SKM-1 treated with dmso at 0.1 percent for 144 hours (cell line): Measurements from ENCODE around the gene FOCAD.

ENCODE experiments used
- DNase-seq: peaks from one replicate; lab custom pipeline; 2025; ENCODE audit not compliant: unreplicated experiment; lab: John Stamatoyannopoulos, UW

Gene FOCAD

GRCh38 chr9:20681467-20681866 is 2.6 kb upstream of the FOCAD start:
- DNase-seq, result no peak

- peak; percentile 37 for DNase-seq
Observed at GRCh38 chr9:20683351-20684034, 566 bp upstream of the FOCAD start.

DNA sequence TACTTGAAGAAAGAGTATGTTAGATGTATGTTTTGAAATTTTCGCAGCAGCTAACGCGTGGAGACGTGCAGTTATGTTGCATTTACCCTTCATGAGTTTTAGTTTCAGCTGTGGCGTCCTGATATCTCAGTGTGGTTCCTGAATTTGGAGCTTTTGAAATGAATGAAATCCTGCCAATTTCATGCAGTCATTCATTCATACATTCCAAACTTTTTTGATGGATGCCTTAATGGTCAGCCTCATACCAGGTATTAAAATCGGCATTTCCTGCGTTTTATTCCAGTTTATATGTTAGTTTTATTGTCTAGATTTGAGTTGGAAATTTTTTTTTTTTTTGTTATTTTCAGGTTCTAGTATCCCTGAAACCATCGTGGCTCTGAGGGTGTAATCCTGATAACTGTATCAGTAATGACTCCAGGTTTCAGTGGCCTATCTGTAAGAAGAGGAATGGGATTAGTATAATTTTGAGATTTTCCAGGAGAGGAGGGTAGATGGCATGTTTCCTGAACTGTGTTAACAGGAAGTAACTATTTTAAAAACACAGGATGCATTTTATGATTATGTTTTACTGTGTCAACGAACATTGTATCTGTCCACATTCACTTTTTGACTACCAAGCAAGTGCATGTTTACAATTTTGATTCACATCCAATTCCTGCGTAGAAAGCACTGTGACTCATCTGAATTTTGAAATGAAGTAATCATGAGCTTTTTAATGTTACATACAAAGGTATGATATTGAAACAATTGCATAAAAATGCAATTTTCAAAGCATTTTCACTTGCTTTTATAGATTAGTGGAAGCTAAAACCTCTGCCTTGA is 1.0 kb downstream of the FOCAD start:
- DNase-seq, result peak; percentile 9

- DNase-seq, result no peak
Observed at GRCh38 chr9:20685769-20686168, 1.7 kb downstream of the FOCAD start.

GRCh38 chr9:20689833-20690232 is 5.8 kb downstream of the FOCAD start:
- no peak for DNase-seq

DNA sequence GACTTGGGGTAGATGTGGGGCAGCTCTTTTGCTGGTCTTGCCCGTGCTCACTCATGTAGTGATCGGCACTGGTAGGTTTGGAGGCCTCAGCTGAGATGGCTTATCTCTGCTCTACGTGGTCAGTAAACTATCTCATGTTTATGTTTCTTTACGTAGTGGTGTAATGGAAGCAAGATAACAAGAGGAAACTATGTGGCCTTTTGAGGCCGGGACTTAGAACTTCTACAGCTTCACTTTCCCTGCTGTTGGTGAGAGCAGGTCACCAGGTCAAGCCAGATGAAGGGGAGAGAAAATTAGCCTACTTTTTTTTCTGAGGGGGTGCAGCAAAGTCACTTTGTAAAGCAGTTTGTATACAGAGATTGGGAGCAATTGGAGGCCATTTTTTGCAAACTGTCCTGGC is 8.5 kb downstream of the FOCAD start:
- DNase-seq, result no peak

GRCh38 chr9:20693068-20693467 is 9.0 kb downstream of the FOCAD start:
- peak; percentile 73 for DNase-seq

GRCh38 chr9:20694248-20694647 is 10.2 kb downstream of the FOCAD start:
- no peak for DNase-seq

DNA sequence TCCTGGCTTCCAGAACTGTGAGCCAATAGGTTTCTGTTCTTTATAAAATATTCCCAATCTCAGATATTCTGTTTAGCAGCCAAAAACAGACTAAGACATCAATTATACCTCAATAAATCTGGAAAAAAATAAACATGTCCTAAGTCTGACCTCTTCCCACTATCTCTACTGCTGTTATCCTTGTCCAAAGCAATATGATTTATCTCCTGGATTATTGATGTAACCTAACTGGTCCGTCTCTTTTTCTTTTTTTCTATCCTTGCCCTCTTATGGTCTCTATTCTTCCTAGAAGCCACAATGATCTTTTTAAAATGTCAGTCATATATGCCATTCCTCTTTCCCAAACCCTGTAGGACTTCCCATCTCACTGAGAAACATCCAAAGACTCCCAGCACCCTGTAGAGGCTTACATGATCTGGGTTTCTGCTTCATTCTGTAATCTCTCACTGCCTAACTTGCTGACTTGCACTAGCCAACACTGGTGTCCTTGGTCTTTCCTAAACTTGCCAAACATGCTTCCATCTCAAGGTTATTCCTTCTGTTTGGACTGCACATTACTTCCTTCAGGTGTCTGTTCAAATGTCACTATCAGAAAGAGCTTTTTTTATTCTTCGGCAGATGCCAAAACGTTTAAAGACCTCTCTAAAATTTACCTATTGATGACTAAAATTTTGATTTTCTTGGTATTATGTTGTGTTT is 13.1 kb downstream of the FOCAD start:
- no peak for DNase-seq

- no peak for DNase-seq
Observed at GRCh38 chr9:20698782-20699181, 14.7 kb downstream of the FOCAD start.

DNA sequence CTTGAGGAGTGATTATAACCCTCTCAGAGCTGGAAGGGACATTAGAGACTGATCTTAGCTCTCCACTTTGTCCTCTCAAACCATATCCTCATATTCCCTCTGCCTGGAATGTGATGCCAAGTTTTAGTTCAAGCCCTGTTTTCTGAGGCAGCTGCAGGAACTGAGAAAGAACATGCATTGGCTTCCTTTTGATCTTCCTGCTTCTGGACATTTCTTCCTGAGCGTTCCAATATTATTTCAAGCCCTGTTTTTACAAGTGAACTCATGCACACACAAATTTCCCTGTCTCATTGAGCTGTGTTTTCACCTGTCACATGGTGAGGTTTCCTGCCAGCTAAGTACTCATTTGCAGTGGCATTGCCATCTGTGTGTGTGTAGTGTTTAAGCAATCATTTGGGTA is 17.0 kb downstream of the FOCAD start:
- DNase-seq, result no peak

GRCh38 chr9:20702570-20702969 is 18.5 kb downstream of the FOCAD start:
- DNase-seq, result no peak

DNA sequence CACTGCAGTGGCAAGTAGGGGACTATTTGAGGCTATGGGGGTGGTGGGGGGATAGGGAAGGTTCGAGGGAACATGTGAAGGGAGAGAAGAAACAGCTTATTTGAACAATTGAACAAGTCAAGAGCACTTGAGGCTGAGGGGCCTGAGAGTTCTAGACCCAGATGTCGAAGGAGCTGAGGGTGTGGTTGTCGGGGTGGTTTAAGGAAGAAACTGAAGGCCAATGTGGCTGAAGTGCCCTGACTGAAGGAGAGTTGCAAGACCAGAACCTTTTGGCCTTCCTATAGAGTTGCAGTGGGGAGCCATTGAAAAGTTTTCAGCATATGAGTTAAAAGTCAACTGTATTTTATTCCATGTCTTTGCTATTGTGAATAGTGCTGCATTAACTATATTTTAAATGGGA is 19.1 kb downstream of the FOCAD start:
- DNase-seq, result no peak

- DNase-seq, result no peak
Observed at GRCh38 chr9:20707708-20708107, 23.6 kb downstream of the FOCAD start.

- no peak for DNase-seq
Observed at GRCh38 chr9:20713172-20713571, 29.1 kb downstream of the FOCAD start.

DNA sequence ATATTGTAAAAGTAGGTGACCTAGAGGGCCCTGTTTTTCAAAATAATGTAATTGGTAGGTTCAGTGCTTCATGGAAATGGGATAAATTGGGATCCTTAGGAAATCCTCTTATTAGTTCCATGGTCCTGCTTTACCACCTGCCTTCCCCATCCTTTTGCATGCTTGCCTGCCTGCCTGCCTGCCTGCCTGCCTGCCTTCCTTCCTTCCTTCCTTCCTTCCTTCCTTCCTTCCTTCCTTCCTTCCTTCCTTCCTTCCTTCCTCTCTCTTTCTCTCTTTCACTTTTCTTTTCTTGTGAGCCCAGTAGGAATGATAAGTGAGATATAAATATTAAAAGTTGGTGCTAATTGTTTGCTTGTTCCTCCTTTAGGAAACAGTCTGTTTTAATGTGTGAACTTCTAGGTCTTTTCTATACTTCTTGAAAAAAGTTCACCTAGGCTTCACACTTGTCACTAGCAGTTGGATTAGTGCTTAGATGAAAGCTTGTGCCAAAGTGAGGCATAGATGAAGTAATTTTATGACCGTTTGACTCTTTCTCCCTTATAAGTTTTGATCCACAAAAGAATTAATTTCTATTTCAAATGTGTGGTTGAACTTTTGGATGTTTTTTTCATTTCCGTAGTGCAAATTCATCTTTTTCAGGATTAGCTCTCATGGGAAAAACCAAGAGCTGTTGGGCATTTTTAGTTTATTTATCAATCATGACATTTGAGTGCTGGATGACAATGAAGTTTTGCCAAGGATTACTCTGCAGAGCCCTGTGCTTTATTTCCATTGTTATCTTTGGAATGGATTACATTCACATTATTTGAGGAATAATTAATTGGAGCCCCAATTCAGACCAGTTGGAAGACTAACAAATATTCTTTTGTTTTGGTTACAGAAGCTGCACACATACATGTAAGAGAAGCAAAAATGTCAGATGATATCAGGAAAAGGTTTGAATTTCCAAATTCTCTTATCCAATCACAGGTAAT is 30.7 kb downstream of the FOCAD start:
- DNase-seq, result no peak

- peak; percentile 18 for DNase-seq
Observed at GRCh38 chr9:20722221-20722620, 38.2 kb downstream of the FOCAD start.

DNA sequence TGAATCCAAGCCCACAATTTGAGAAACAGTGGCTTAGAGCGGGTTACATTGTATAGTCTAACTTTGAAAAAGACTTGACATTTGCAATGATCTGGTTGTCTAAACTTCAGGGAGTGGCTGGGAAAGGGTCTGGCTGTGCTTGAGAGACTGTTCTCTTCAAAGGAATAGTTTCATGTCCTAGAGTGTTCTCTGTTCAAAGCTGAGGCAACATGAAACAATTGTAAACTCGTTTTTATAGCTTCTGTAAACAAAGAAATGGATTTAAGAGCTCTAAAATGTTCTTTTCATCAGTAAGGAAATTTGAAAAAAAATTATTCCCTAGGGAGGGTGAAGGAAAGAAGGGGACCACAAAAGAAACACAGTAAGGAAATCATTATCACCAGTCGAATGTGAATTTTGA is 41.6 kb downstream of the FOCAD start:
- no peak for DNase-seq

DNA sequence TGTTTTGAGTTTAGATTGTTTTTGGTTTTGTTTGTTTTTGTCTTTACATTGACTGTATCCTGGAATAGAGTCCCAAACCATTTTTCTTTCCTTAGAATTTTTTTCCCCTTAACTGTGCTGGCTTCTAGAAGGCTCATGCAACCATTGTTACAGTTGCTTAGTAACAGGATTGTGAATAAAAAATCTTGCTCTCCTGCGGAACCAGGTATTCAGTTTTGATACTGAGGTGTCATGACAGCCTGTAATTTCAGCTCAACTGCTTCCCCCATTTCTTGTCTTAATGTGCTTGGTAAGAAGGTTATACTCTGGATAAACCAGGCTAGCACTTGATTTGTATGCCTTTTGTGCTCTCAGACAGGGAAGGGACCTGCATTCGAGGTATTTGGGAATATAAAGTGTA is 42.1 kb downstream of the FOCAD start:
- no peak for DNase-seq

DNA sequence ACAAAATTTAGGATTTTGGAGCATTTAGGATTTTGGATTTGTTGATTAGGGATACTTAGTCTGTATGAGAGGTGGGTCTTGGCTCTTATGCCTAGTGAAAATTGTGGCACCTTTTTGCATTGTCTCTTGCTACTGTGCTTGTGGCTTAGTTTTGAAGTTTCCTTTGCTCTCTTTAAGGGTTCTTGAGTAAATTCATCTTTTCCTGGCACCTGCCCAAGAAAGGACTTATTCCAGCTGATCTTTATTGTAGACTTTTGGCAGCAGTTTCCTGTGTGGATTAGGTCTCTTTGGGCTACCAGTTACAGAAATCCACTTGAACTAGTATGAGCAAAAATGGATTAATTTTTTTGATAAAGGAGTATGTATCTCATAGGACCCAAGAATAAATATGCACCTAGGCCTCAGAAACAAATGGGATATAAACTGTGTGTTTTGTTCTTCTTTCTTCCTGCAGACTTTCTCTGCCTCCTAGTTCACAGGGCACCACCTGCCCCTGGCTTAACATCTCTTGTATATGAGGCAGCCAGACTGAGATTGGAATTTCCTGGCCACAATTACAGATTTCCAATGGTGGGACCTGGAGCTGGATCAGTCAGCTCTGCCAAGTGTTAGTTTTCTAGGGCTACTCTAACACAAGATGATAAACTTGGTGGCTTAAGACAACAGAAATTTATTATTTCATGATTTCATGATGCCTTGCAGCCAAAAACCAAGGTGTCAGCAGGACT is 44.6 kb downstream of the FOCAD start:
- DNase-seq, result no peak
